AG04449 (cell line): ENCODE results near the gene KIF4B.

Experiments
- CTCF ChIA-PET: fragments of 350-600 bp; formaldehyde crosslinking; extraction: SDS; loops from one replicate; lab custom pipeline; 2021; ENCODE audit warnings: antibody characterized with exemption; lab: Yijun Ruan, JAX
- POLR2A ChIA-PET: fragments of 400-600, 350-600 bp; formaldehyde crosslinking; extraction: SDS; loops from one replicate; lab custom pipeline; 2020; ENCODE audit warnings: antibody characterized with exemption, inconsistent platforms; lab: Yijun Ruan, JAX
- DNase-seq: peaks from one replicate; pipeline ENCODE4 v3.0.0-alpha.2; 2010; ENCODE audit warnings: low read depth, low spot score
- H3K4me3 ChIP-seq: 2 replicates; pipeline ENCODE4 v1.5.1; 2011; ENCODE audit warnings: low read depth, mild to moderate bottlenecking, control low read depth, low read length
- CTCF ChIP-seq: IDR thresholded peaks from one replicate; pipeline ENCODE4 v1.5.1; 2011; ENCODE audit warnings: mild to moderate bottlenecking, moderate library complexity, low read length, control low read depth, inconsistent platforms; ENCODE audit not compliant: insufficient read depth; ENCODE audit errors: missing control alignments

KIF4B gene

GRCh38 chr5:155013526-155013925 lies at the start of gene KIF4B:
Gene KIF4B (plus strand): TSS chr5:155013755. CDS start chr5:155013860, 105 bp downstream.
- POLR2A ChIA-PET: no interaction called here
- no peak within 1 kb of the TSS for H3K4me3 ChIP-seq
- TF ChIP-seq CTCF: no peak
- CTCF ChIA-PET: no interaction called here
- no peak for DNase-seq

GRCh38 chr5:154966081-154966841 lies 47.3 kb upstream of the KIF4B start:
- H3K4me3 ChIP-seq: no peak overlapping the region
- ChIA-PET POLR2A (no interaction called here), CTCF (interaction anchor here (0.8 to 9.8 kb wide), 10 partner anchors 10 to 181 kb away, joined by 3 to 56 read pairs (median 4); no protein-coding TSS in a partner anchor)
- TF ChIP-seq CTCF: no peak
- DNase-seq: no peak

GRCh38 chr5:154966874-154967273 lies 46.7 kb upstream of the KIF4B start:
- no peak for DNase-seq
- CTCF ChIA-PET: interaction anchor here (0.8 to 9.8 kb wide), 5 partner anchors 11 to 180 kb away, joined by 3 to 56 read pairs (median 7); no protein-coding TSS in a partner anchor
- POLR2A ChIA-PET: no interaction called here
- H3K4me3 ChIP-seq: no peak overlapping the region
- no peak for TF ChIP-seq CTCF

GRCh38 chr5:154967421-154968024 lies 46.0 kb upstream of the KIF4B start:
- no peak for DNase-seq
- H3K4me3 ChIP-seq: no peak overlapping the region
- POLR2A ChIA-PET: no interaction called here
- CTCF ChIA-PET: interaction anchor here (0.8 to 9.8 kb wide), 6 partner anchors 8 to 179 kb away, joined by 3 to 56 read pairs (median 6); no protein-coding TSS in a partner anchor
- peak; percentile 43 for TF ChIP-seq CTCF

GRCh38 chr5:154968953-154969352 lies 44.6 kb upstream of the KIF4B start:
- no peak overlapping the region for H3K4me3 ChIP-seq
- ChIA-PET CTCF (interaction anchor here (1.0 to 9.8 kb wide), 6 partner anchors 9 to 169 kb away, joined by 3 to 56 read pairs (median 6); no protein-coding TSS in a partner anchor), POLR2A (no interaction called here)
- TF ChIP-seq CTCF: no peak
- no peak for DNase-seq

GRCh38 chr5:154970759-154971158 lies 42.8 kb upstream of the KIF4B start:
- ChIA-PET POLR2A (no interaction called here), CTCF (interaction anchor here (1.1 to 9.8 kb wide), 7 partner anchors 10 to 1854 kb away, joined by 3 to 123 read pairs (median 15); no protein-coding TSS in a partner anchor)
- TF ChIP-seq CTCF: no peak
- no peak for DNase-seq
- H3K4me3 ChIP-seq: no peak overlapping the region
